ENCODE data around the gene EXD3. TPM values are rescaled to one million over a fixed set of nuclear protein-coding genes. Genes with fewer than 3 reads are reported as not detected.

The EXD3 gene
- total and polyA plus RNA-seq, 2 of the 13 experiments (the other 11 are each of a cell fraction or from before 2014, with no cell fraction given), result 2.7 to 4.8 TPM

- no peak for TF ChIP-seq ZBTB34 (CRISPR knock-in tag; IDR thresholded peaks at IDR 0.05)
These were observed 109.5 kb downstream of the EXD3 start (continued) for GRCh38 chr9:137313326-137313936.

- Histone ChIP-seq H3K4me3 (replicated peaks in 1 of 3; ENCODE audit: insufficient read depth in 1 of 3, low read depth in 2 of 3, low read length in 3 of 3) (no peak overlapping the region), H3K27me3 (ENCODE audit: control insufficient read depth in 1 of 2, insufficient read depth in 2 of 2, low read length in 2 of 2) (peaks cover 16 to 63% of the 10 kb centered on the region in 2 experiments), H3K9ac (ENCODE audit: insufficient read depth, low read depth, low read length) (no peak overlapping the region), H3K27ac (ENCODE audit: extremely low read length, insufficient read depth, low read length) (no peak overlapping the region), H3K36me3 (replicated peaks in 1 of 2; ENCODE audit: control insufficient read depth in 1 of 2, insufficient read depth in 2 of 2, low read length in 2 of 2) (no peaks in the 10 kb centered on the region), H3K4me2 (ENCODE audit: low read depth, low read length) (no peak overlapping the region), H4K20me1 (ENCODE audit: insufficient read depth, low read length) (no peaks in the 10 kb centered on the region), H3K79me2 (ENCODE audit: insufficient read depth, low read length) (no peaks in the 10 kb centered on the region), H3K4me1 (ENCODE audit: insufficient read depth, low read length) (peaks cover 58% of the 10 kb centered on the region), H3K9me3 (ENCODE audit: low read length) (no peaks in the 10 kb centered on the region), H2AFZ (ENCODE audit: low read length) (no peak overlapping the region)
- no TSS peak for BruUV-seq (replicated peaks)
- intact Hi-C loops (cut with micrococcal nuclease; ENCODE audit: unreplicated experiment), result no loop called here
- ChIA-PET CTCF (ENCODE audit: low intra/inter-chr PET ratio, low total read pairs) (no interaction called here), POLR2A (interaction anchor here (1.0 kb wide), 1 partner anchor 11 kb away, joined by 4 read pairs; the partner anchor contains the start of gene NRARP)
- no CpG with 5 or more reads among the region's 6 CpGs for WGBS (ENCODE audit: low lambda C conversion rate)
- ATAC-seq, result no peak; the same call in 2 of the 3 replicates
- no peak for DNase-seq (ENCODE audit: low spot score)
- no peak for FAIRE-seq
- in situ Hi-C loops (cut with HindIII; ENCODE audit: extremely low pct_ligation_motif_present, low pct_unique_long_range_greater_than_20kb), result no loop called here
- TF ChIP-seq ZNF558 (CRISPR knock-in tag; IDR thresholded peaks at IDR 0.05; ENCODE audit: borderline replicate concordance), result no peak
- no peak for TF ChIP-seq BHLHE40 (IDR thresholded peaks at IDR 0.05; ENCODE audit: low read length)
- no peak for TF ChIP-seq ZNF264 (CRISPR knock-in tag; IDR thresholded peaks at IDR 0.05)
- no peak for TF ChIP-seq ZBTB26 (CRISPR knock-in tag; IDR thresholded peaks at IDR 0.05; ENCODE audit: borderline replicate concordance)
- no peak for TF ChIP-seq NAIF1 (CRISPR knock-in tag; IDR thresholded peaks at IDR 0.05; ENCODE audit: borderline replicate concordance)
- no peak for TF ChIP-seq SRSF9 (IDR thresholded peaks at IDR 0.05; ENCODE audit: borderline replicate concordance, insufficient read depth, low read depth, low read length, poor library complexity, severe bottlenecking)
- TF ChIP-seq ZNF780A (CRISPR knock-in tag; IDR thresholded peaks at IDR 0.05), result no peak
- no peak for TF ChIP-seq SRSF1 (optimal IDR thresholded peaks at IDR 0.05; ENCODE audit: low read depth, low read length)
- no peak for TF ChIP-seq ZFY (CRISPR knock-in tag; IDR thresholded peaks at IDR 0.05)
- no peak for TF ChIP-seq DDIT3 (CRISPR knock-in tag; IDR thresholded peaks at IDR 0.05)
- no peak for TF ChIP-seq EZH2 (conservative IDR thresholded peaks at IDR 0.05; ENCODE audit: low read depth, low read length)
- no peak for TF ChIP-seq CERS6 (CRISPR knock-in tag; IDR thresholded peaks at IDR 0.05)
- no peak for TF ChIP-seq ZNF775 (CRISPR knock-in tag; IDR thresholded peaks at IDR 0.05; ENCODE audit: borderline replicate concordance)
- TF ChIP-seq PBX2 (CRISPR knock-in tag; IDR thresholded peaks at IDR 0.05), result no peak
- TF ChIP-seq ZBTB44 (CRISPR knock-in tag; IDR thresholded peaks at IDR 0.05), result no peak
These were observed 110.1 kb downstream of the EXD3 start for GRCh38 chr9:137312852-137313325.
